Osteoblast (primary cell): Measurements from ENCODE around the gene P2RX3. TPM values are rescaled to one million over a fixed set of nuclear protein-coding genes. Genes with fewer than 3 reads are reported as not detected.

Experiments used
- DNase-seq: peaks from one replicate; pipeline ENCODE4 v3.0.0; 2011; ENCODE audit warnings: low spot score, mixed read lengths; ENCODE audit not compliant: insufficient read length; ENCODE audit errors: missing footprints
- H2AFZ ChIP-seq: 2 replicates; pipeline ENCODE4 v1.6.0; 2011; ENCODE audit warnings: mild to moderate bottlenecking, low read length
- H3K27ac ChIP-seq: 2 replicates; pipeline ENCODE4 v1.5.1; 2011; ENCODE audit warnings: mild to moderate bottlenecking, low read depth, low read length, moderate library complexity
- H3K27me3 ChIP-seq: 2 replicates; pipeline ENCODE4 v1.6.0; 2012; ENCODE audit warnings: mild to moderate bottlenecking, control low read depth, inconsistent platforms, low read length, moderate library complexity; ENCODE audit not compliant: insufficient read depth
- H3K36me3 ChIP-seq: 2 replicates; pipeline ENCODE4 v1.5.1; 2011; ENCODE audit warnings: mild to moderate bottlenecking, low read length, control low read depth, moderate library complexity; ENCODE audit not compliant: insufficient read depth
- H3K4me1 ChIP-seq: 2 replicates; pipeline ENCODE4 v1.5.1; 2011; ENCODE audit warnings: mild to moderate bottlenecking, low read length, control low read depth, moderate library complexity; ENCODE audit not compliant: insufficient read depth
- H3K4me2 ChIP-seq: 2 replicates; pipeline ENCODE4 v1.6.0; 2011; ENCODE audit warnings: mild to moderate bottlenecking, low read length; ENCODE audit not compliant: insufficient read depth
- H3K4me3 ChIP-seq: fragments of 200-600 bp; sonication (generic); 3 replicates; pipeline ENCODE4 v1.5.1; 2012; ENCODE audit warnings: mild to moderate bottlenecking, low read length, inconsistent platforms; ENCODE audit not compliant: insufficient read depth
- H3K79me2 ChIP-seq: 2 replicates; pipeline ENCODE4 v1.6.0; 2012; ENCODE audit warnings: mild to moderate bottlenecking, low read length, control low read depth, inconsistent platforms; ENCODE audit not compliant: insufficient read depth
- H3K9me3 ChIP-seq: 2 replicates; pipeline ENCODE4 v1.5.1; 2011; ENCODE audit warnings: low read depth, low read length, control low read depth
- H4K20me1 ChIP-seq: 2 replicates; pipeline ENCODE4 v1.6.0; 2012; ENCODE audit warnings: mild to moderate bottlenecking, low read length, control low read depth; ENCODE audit not compliant: insufficient read depth
- total RNA-seq: library from RNA; depleted of rRNA; stranded (reverse); fragments of >200 nt; gene quantifications from 2 replicates; pipeline ENCODE4 v1.2.3, GENCODE V29; 2012
- TF ChIP-seq, protein P1 (sequence below): IDR thresholded peaks from 2 replicates; pipeline ENCODE4 v1.5.1; 2011; ENCODE audit warnings: mild to moderate bottlenecking, low read depth, low read length, moderate library complexity; ENCODE audit errors: extremely low read depth

Gene P2RX3
- total RNA-seq, 1 donor = not detected

GRCh38 chr11:57368106-57368844 is 30.1 kb downstream of the P2RX3 start:
- Histone ChIP-seq H2AFZ (no peak overlapping the region), H3K9me3 (no peaks in the 10 kb centered on the region), H3K4me2 (no peak overlapping the region), H3K4me3 (no peak overlapping the region), H3K27me3 (no peaks in the 10 kb centered on the region), H4K20me1 (no peaks in the 10 kb centered on the region), H3K4me1 (peaks cover 6% of the 10 kb centered on the region), H3K27ac (no peak overlapping the region), H3K79me2 (no peaks in the 10 kb centered on the region), H3K36me3 (no peaks in the 10 kb centered on the region)
- TF ChIP-seq, protein P1, sequence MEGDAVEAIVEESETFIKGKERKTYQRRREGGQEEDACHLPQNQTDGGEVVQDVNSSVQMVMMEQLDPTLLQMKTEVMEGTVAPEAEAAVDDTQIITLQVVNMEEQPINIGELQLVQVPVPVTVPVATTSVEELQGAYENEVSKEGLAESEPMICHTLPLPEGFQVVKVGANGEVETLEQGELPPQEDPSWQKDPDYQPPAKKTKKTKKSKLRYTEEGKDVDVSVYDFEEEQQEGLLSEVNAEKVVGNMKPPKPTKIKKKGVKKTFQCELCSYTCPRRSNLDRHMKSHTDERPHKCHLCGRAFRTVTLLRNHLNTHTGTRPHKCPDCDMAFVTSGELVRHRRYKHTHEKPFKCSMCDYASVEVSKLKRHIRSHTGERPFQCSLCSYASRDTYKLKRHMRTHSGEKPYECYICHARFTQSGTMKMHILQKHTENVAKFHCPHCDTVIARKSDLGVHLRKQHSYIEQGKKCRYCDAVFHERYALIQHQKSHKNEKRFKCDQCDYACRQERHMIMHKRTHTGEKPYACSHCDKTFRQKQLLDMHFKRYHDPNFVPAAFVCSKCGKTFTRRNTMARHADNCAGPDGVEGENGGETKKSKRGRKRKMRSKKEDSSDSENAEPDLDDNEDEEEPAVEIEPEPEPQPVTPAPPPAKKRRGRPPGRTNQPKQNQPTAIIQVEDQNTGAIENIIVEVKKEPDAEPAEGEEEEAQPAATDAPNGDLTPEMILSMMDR = no peak
- no peak for DNase-seq

DNA sequence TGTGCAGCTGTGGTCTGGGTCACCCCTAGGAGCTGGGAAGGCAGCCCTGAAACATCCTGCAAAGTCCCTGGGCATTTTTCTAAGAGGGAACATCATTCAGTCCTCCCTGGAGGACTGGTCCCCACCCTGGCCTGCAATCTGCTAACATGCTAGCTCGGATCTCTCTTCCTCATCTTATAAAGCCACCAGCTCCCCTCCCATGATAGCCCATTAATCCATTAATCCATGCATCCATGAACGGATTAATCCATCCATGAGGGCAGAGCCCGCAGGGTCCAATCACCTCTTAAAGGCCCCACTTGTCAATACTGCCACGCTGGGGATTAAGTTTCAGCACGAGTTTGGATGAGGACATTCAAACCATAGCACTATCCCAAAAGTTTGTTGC is 30.7 kb downstream of the P2RX3 start:
- H3K9me3 ChIP-seq = no peaks in the 10 kb centered on the region
- no peaks in the 10 kb centered on the region for H4K20me1 ChIP-seq
- H3K4me1 ChIP-seq = peaks cover 6% of the 10 kb centered on the region
- no peak overlapping the region for H3K27ac ChIP-seq
- no peak overlapping the region for H3K4me3 ChIP-seq
- no peak overlapping the region for H2AFZ ChIP-seq
- H3K4me2 ChIP-seq = no peak overlapping the region
- DNase-seq = no peak
- H3K27me3 ChIP-seq = no peaks in the 10 kb centered on the region
- TF ChIP-seq, protein P1 = no peak
- no peaks in the 10 kb centered on the region for H3K79me2 ChIP-seq
- no peaks in the 10 kb centered on the region for H3K36me3 ChIP-seq

DNA sequence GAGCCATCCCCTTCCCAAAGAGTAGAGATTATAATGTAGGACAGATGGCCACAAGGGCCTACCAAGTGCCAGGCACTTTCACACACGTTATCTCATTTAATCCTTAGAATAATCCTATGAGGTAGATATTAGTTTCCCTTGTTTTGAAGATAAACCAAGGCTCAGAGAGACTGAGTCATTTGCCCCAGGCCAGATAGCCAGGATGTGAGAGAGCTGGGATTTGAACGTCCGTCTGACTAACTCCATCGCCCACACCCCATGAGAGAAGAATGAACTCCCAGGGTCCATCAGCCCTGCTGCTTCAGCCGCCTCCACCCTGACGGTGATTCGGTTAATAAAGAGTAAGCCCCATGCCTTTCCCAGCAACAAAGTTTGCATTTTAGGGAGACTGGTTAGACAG is 32.1 kb downstream of the P2RX3 start:
- Histone ChIP-seq H2AFZ (no peak overlapping the region), H3K36me3 (no peaks in the 10 kb centered on the region), H3K27ac (no peak overlapping the region), H3K4me3 (no peak overlapping the region), H4K20me1 (no peaks in the 10 kb centered on the region), H3K4me2 (no peak overlapping the region), H3K79me2 (no peaks in the 10 kb centered on the region), H3K9me3 (no peaks in the 10 kb centered on the region), H3K4me1 (peaks cover 6% of the 10 kb centered on the region), H3K27me3 (no peaks in the 10 kb centered on the region)
- TF ChIP-seq, protein P1 = no peak
- DNase-seq = peak; percentile 93

DNA sequence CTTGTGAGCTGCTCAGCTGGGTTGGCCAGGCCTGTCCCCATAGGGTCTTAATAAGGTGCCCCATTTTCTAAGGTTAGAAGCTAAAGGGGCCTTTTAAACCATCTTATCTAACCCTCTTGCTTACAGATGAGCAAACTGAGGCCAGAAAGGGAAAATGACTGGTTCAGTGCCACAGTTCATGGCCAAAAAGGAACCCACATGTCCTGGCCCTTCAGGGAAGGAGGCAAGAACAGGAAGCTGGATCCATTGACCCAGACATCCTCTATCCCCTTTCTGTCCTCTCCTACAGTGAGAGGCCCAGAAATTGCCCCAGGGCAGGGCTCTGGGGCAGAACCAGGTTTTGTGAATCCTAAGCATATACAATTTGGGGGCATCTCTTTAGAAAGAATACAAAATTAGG is 32.8 kb downstream of the P2RX3 start:
- TF ChIP-seq, protein P1 = no peak
- Histone ChIP-seq H3K9me3 (no peaks in the 10 kb centered on the region), H3K36me3 (no peaks in the 10 kb centered on the region), H3K4me1 (peaks cover 6% of the 10 kb centered on the region), H3K27me3 (no peaks in the 10 kb centered on the region), H3K4me3 (no peak overlapping the region), H3K79me2 (no peaks in the 10 kb centered on the region), H3K4me2 (no peak overlapping the region), H4K20me1 (no peaks in the 10 kb centered on the region), H2AFZ (no peak overlapping the region), H3K27ac (no peak overlapping the region)
- DNase-seq = no peak
